Mesenchymal stem cell (in vitro differentiated cells and primary cell): ENCODE results near the gene COL6A1. TPM values are rescaled to one million over a fixed set of nuclear protein-coding genes. Genes with fewer than 3 reads are reported as not detected.

Experiments used
- DNase-seq: peaks from one replicate; pipeline ENCODE4 v3.0.0-alpha.2; 2013
- H2AFZ ChIP-seq: one replicate; pipeline ENCODE4 v1.6.1; 2013; ENCODE audit warnings: low read depth, mild to moderate bottlenecking, control low read depth, inconsistent platforms, low read length, moderate library complexity
- H2AK5ac ChIP-seq: 2 replicates; pipeline ENCODE4 v1.6.1; 2013; ENCODE audit warnings: low read length, moderate library complexity, mild to moderate bottlenecking, inconsistent platforms; ENCODE audit not compliant: severe bottlenecking
- H2BK120ac ChIP-seq: one replicate; pipeline ENCODE4 v1.6.1; 2013; ENCODE audit warnings: low read depth, mild to moderate bottlenecking, inconsistent platforms, low read length, moderate library complexity
- H2BK12ac ChIP-seq, 2 experiments: one replicate each; pipeline ENCODE4 v1.6.1; 2013; ENCODE audit warnings: inconsistent platforms in 2 of 2, low read length in 2 of 2, mild to moderate bottlenecking in 2 of 2, moderate library complexity in 2 of 2, control low read depth in 1 of 2
- H2BK15ac ChIP-seq: one replicate; pipeline ENCODE4 v1.6.1; 2013; ENCODE audit warnings: mild to moderate bottlenecking, low read depth, inconsistent platforms; ENCODE audit not compliant: poor library complexity, severe bottlenecking
- H2BK5ac ChIP-seq: 2 replicates; pipeline ENCODE4 v1.6.1; 2013; ENCODE audit warnings: low read depth, mild to moderate bottlenecking, low read length, control low read depth, inconsistent platforms; ENCODE audit not compliant: poor library complexity, severe bottlenecking
- H3K14ac ChIP-seq, 2 experiments: one replicate each; pipeline ENCODE4 v1.6.1; 2013; ENCODE audit warnings: inconsistent platforms in 2 of 2, low read length in 2 of 2, control low read depth in 1 of 2, mild to moderate bottlenecking in 1 of 2, moderate library complexity in 1 of 2
- H3K18ac ChIP-seq, 2 experiments: one replicate each; pipeline ENCODE4 v1.6.1; 2013; ENCODE audit warnings: inconsistent platforms in 2 of 2, low read length in 2 of 2, control low read depth in 1 of 2, low read depth in 1 of 2, mild to moderate bottlenecking in 1 of 2
- H3K23ac ChIP-seq, 2 experiments: one replicate each; pipeline ENCODE4 v1.6.1; 2013; ENCODE audit warnings: inconsistent platforms in 2 of 2, low read length in 2 of 2, mild to moderate bottlenecking in 2 of 2, moderate library complexity in 2 of 2, control low read depth in 1 of 2
- H3K27ac ChIP-seq: 2 replicates; pipeline ENCODE4 v1.5.1; 2013; ENCODE audit warnings: mild to moderate bottlenecking, moderate library complexity, low read length, control low read depth, inconsistent platforms; ENCODE audit not compliant: poor library complexity, severe bottlenecking
- H3K27me3 ChIP-seq, 2 experiments: 2 replicates each; pipeline versions ENCODE4 v1.6.1 to v1.7.0; 2013; ENCODE audit warnings: low read length in 2 of 2, mild to moderate bottlenecking in 2 of 2, moderate library complexity in 2 of 2, control low read depth in 1 of 2, inconsistent platforms in 1 of 2; ENCODE audit not compliant: control insufficient read depth in 1 of 2, insufficient read depth in 1 of 2
- H3K36me3 ChIP-seq, 2 experiments: 2 replicates each; pipeline versions ENCODE4 v1.6.1 to v1.7.0; 2013; ENCODE audit warnings: low read length in 2 of 2, control low read depth in 1 of 2, inconsistent platforms in 1 of 2, low read depth in 1 of 2, mild to moderate bottlenecking in 1 of 2; ENCODE audit not compliant: insufficient read depth in 2 of 2, control insufficient read depth in 1 of 2
- H3K4ac ChIP-seq, 2 experiments: one replicate each; pipeline ENCODE4 v1.6.1; 2013; ENCODE audit warnings: inconsistent platforms in 2 of 2, low read length in 2 of 2, mild to moderate bottlenecking in 2 of 2, moderate library complexity in 2 of 2, control low read depth in 1 of 2, low read depth in 1 of 2
- H3K4me1 ChIP-seq: 2 replicates; pipeline ENCODE4 v1.6.1; 2013; ENCODE audit warnings: low read depth, low read length, control low read depth; ENCODE audit not compliant: control insufficient read depth, insufficient read depth
- H3K4me2 ChIP-seq: 2 replicates; pipeline ENCODE4 v1.6.1; 2013; ENCODE audit warnings: low read length, mild to moderate bottlenecking, inconsistent platforms; ENCODE audit not compliant: poor library complexity, severe bottlenecking
- H3K4me3 ChIP-seq, 2 experiments: 2 replicates each; pipeline versions ENCODE4 v1.5.1 to v1.7.0; 2013; ENCODE audit warnings: low read length in 2 of 2, mild to moderate bottlenecking in 2 of 2, control low read depth in 1 of 2, low read depth in 1 of 2; ENCODE audit not compliant: insufficient read depth in 1 of 2
- H3K79me1 ChIP-seq: replicated peaks from 2 replicates; pipeline ENCODE4 v1.6.1; 2013; ENCODE audit warnings: mild to moderate bottlenecking, control low read depth, low read length, inconsistent platforms; ENCODE audit not compliant: poor library complexity, severe bottlenecking
- H3K9ac ChIP-seq: 2 replicates; pipeline ENCODE4 v1.7.0; 2013; ENCODE audit warnings: mild to moderate bottlenecking, low read length, moderate library complexity
- H3K9me3 ChIP-seq: 2 replicates; pipeline ENCODE4 v1.7.0; 2013; ENCODE audit warnings: mild to moderate bottlenecking, low read length; ENCODE audit not compliant: control insufficient read depth
- H4K8ac ChIP-seq: one replicate; pipeline ENCODE4 v1.6.1; 2013; ENCODE audit warnings: inconsistent platforms, mild to moderate bottlenecking, low read length, moderate library complexity
- H4K91ac ChIP-seq: one replicate; pipeline ENCODE4 v1.6.1; 2013; ENCODE audit warnings: mild to moderate bottlenecking, low read length, inconsistent platforms
- whole genome bisulfite sequencing: methylation state at CpG from one replicate; pipeline ENCODE4 v1.1.7; 2013; ENCODE audit warnings: mixed read lengths; 5-methylcytosine and 5-hydroxymethylcytosine counted together
- polyA plus RNA-seq, 2 experiments: library from polyadenylated mRNA; stranded (reverse); fragments of 200-250 nt; gene quantifications; one replicate each; pipeline ENCODE4 v1.2.3, GENCODE V29; 2013

COL6A1 gene
- polyA plus RNA-seq (2013, experiment 1 of 2): 2,201 TPM
- 2,173 TPM for polyA plus RNA-seq (2013, experiment 2 of 2)

GRCh38 chr21:45981151-45982091 is at the start of gene COL6A1:
Gene COL6A1, plus strand, starts transcription at chr21:45981770. Its CDS starts 81 bp downstream, at chr21:45981851.
- Histone ChIP-seq H3K23ac (peak within 1 kb of the TSS; percentile 51 to 87), H2BK15ac (peak within 1 kb of the TSS; percentile 76), H3K9ac (peak within 1 kb of the TSS; percentile 98), H3K9me3 (no peaks in the 10 kb centered on the region), H2BK12ac (peak within 1 kb of the TSS; percentile 21 to 31), H3K36me3 (peaks cover 33 to 39% of the 10 kb centered on the region in 2 experiments), H2BK5ac (peak within 1 kb of the TSS; percentile 38), H3K18ac (peak within 1 kb of the TSS; percentile 95 to 98), H3K4me3 (peak within 1 kb of the TSS; percentile 96), H4K91ac (peak within 1 kb of the TSS; percentile 91), H3K27ac (peak within 1 kb of the TSS; percentile 86), H3K4me1 (peaks cover 36% of the 10 kb centered on the region), H2AK5ac (no peak within 1 kb of the TSS), H2AFZ (no peak within 1 kb of the TSS), H3K4me2 (peak within 1 kb of the TSS; percentile 90), H3K27me3 (no peaks in the 10 kb centered on the region), H4K8ac (peak within 1 kb of the TSS; percentile 21), H3K4ac (peak within 1 kb of the TSS; percentile 73 to 85), H3K79me1 (peaks cover 4% of the 10 kb centered on the region), H2BK120ac (peak within 1 kb of the TSS; percentile 71), H3K14ac (peak within 1 kb of the TSS; percentile 78 to 99)
- DNase-seq: peak; percentile 95
- WGBS: 1% methylated on average over 44 of the region's 63 CpGs

GRCh38 chr21:45932922-45933502 is 48.6 kb upstream of the COL6A1 start:
- no peaks in the 10 kb centered on the region for H3K79me1 ChIP-seq
- WGBS: 67% methylated on average over 9 of the region's 9 CpGs
- H2BK15ac ChIP-seq: no peak overlapping the region
- H2BK5ac ChIP-seq: no peak overlapping the region
- peaks cover 0 to 3% of the 10 kb centered on the region in 2 experiments for H3K27me3 ChIP-seq
- no peak overlapping the region for H2BK12ac ChIP-seq
- no peak overlapping the region for H4K8ac ChIP-seq
- no peak overlapping the region for H3K23ac ChIP-seq
- H3K4me1 ChIP-seq: peaks cover 1% of the 10 kb centered on the region
- peaks cover 29% of the 10 kb centered on the region for H3K9me3 ChIP-seq
- no peak overlapping the region for H4K91ac ChIP-seq
- H3K9ac ChIP-seq: no peak overlapping the region
- H3K18ac ChIP-seq: no peak overlapping the region
- H3K4ac ChIP-seq: no peak overlapping the region
- no peak overlapping the region for H2BK120ac ChIP-seq
- no peak overlapping the region for H3K27ac ChIP-seq
- no peak overlapping the region for H3K14ac ChIP-seq
- no peak overlapping the region for H3K4me2 ChIP-seq
- no peak for DNase-seq
- H3K4me3 ChIP-seq: no peak overlapping the region
- no peak overlapping the region for H2AFZ ChIP-seq
- H2AK5ac ChIP-seq: no peak overlapping the region
- H3K36me3 ChIP-seq: peaks cover 7 to 41% of the 10 kb centered on the region in 2 experiments

- Histone ChIP-seq H2BK120ac (no peak overlapping the region), H3K79me1 (no peaks in the 10 kb centered on the region), H3K4me3 (no peak overlapping the region), H3K23ac (no peak overlapping the region), H3K4me1 (peaks cover 1% of the 10 kb centered on the region), H2BK15ac (no peak overlapping the region), H3K9me3 (peaks cover 29% of the 10 kb centered on the region), H3K27ac (no peak overlapping the region), H2BK5ac (no peak overlapping the region), H4K91ac (no peak overlapping the region), H3K18ac (no peak overlapping the region), H3K27me3 (peaks cover 0 to 3% of the 10 kb centered on the region in 2 experiments), H2BK12ac (no peak overlapping the region), H3K9ac (no peak overlapping the region), H3K4ac (no peak overlapping the region), H3K36me3 (peaks cover 7 to 41% of the 10 kb centered on the region in 2 experiments), H3K14ac (no peak overlapping the region), H3K4me2 (no peak overlapping the region), H2AK5ac (no peak overlapping the region), H4K8ac (no peak overlapping the region), H2AFZ (no peak overlapping the region)
- no peak for DNase-seq
- WGBS: 66% methylated on average over 6 of the region's 6 CpGs
Observed at GRCh38 chr21:45934085-45934484, 47.5 kb upstream of the COL6A1 start.

GRCh38 chr21:45934554-45934953 is 47.0 kb upstream of the COL6A1 start:
- no peak overlapping the region for H3K18ac ChIP-seq
- H3K4me1 ChIP-seq: peaks cover 1% of the 10 kb centered on the region
- H3K4ac ChIP-seq: no peak overlapping the region
- no peak overlapping the region for H4K91ac ChIP-seq
- DNase-seq: no peak
- H2AFZ ChIP-seq: no peak overlapping the region
- no peak overlapping the region for H2BK15ac ChIP-seq
- H3K4me2 ChIP-seq: no peak overlapping the region
- H2AK5ac ChIP-seq: no peak overlapping the region
- no peak overlapping the region for H2BK12ac ChIP-seq
- WGBS: 71% methylated on average over 3 of the region's 3 CpGs
- peaks cover 7 to 41% of the 10 kb centered on the region in 2 experiments for H3K36me3 ChIP-seq
- H3K4me3 ChIP-seq: no peak overlapping the region
- no peak overlapping the region for H3K9ac ChIP-seq
- H3K27me3 ChIP-seq: peaks cover 0 to 2% of the 10 kb centered on the region in 2 experiments
- no peak overlapping the region for H3K14ac ChIP-seq
- no peaks in the 10 kb centered on the region for H3K79me1 ChIP-seq
- H3K23ac ChIP-seq: no peak overlapping the region
- no peak overlapping the region for H2BK120ac ChIP-seq
- no peak overlapping the region for H2BK5ac ChIP-seq
- peaks cover 29% of the 10 kb centered on the region for H3K9me3 ChIP-seq
- no peak overlapping the region for H3K27ac ChIP-seq
- H4K8ac ChIP-seq: no peak overlapping the region
